Fibroblast of upper back skin (primary cell): ENCODE measurements around the gene ARHGEF38.
"Not testable (repeated sequence)": the region's sequence is repeated elsewhere in the genome, so short reads cannot be mapped to it uniquely, and the experiment has no call there.

Source experiments
- DNase-seq: peaks from one replicate; pipeline ENCODE4 v3.0.0-alpha.2; 2013

The ARHGEF38 gene

DNA sequence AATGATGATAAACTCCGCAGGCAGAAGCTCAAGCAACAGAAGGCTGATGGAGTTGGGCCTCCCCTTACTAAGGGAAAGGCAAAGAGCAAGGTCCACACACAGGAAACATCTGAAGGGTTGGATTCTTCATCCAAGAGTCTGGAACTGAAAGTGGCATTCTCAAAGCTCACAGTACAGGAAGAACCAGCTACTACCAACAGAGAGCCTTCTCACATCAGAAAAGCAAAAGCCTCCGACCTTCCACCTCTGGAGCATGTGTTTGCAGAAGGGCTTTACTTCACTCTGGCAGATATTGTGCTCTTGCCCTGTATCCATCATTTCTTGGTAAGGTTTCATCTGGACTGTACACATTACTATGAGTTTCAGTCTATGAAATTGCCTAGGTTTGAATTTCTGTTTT, 166.8 kb downstream of the ARHGEF38 start:
- DNase-seq, result no peak

DNA sequence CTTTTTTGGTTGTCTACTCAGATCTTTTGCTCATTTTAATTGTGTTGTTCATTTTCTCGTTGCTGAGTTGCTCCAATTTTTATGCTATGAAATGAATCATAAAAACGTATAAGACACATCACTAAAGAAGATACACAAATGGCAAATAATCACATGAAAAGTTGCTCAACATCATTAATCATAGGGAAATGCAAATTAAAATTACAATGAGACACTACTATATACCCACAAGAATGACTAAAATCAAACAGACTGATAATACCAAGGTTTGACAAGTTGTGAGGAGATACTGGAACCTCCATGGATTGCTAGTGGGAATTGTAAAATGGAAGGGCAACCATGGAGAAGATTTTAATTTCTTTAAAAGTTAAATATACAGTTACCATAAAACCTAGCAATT, 173.2 kb downstream of the ARHGEF38 start:
- no peak for DNase-seq

DNA sequence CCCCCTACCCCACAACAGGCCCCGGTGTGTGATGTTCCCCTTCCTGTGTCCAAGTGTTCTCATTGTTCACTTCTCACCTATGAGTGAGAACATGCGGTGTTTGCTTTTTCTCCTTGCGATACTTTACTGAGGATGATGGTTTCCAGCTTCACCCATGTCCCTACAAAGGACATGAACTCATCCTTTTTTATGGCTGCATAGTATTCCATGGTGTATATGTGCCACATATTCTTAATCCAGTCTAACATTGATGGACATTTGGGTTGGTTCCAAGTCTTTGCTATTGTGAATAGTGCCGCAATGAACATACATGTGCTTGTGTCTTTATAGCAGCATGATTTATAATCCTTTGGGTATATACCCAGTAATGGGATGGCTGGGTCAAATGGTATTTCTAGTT, 177.5 kb downstream of the ARHGEF38 start:
- DNase-seq, result not testable (repeated sequence)
